NB4 (cell line): ENCODE data around the gene FNIP1.

ENCODE experiments used
- POLR2A ChIP-seq: IDR thresholded peaks from 2 replicates; pipeline ENCODE4 v1.6.1; 2011; ENCODE audit warnings: mild to moderate bottlenecking; ENCODE audit not compliant: insufficient read length; ENCODE audit errors: extremely low read depth
- TF ChIP-seq, protein P1 (sequence below): IDR thresholded peaks from one replicate; pipeline ENCODE4 v1.5.1; 2012; ENCODE audit warnings: low read depth, low read length
- TF ChIP-seq, protein P2 (sequence below): IDR thresholded peaks from 2 replicates; pipeline ENCODE4 v1.6.1; 2011; ENCODE audit warnings: low read depth, low read length

DNA sequence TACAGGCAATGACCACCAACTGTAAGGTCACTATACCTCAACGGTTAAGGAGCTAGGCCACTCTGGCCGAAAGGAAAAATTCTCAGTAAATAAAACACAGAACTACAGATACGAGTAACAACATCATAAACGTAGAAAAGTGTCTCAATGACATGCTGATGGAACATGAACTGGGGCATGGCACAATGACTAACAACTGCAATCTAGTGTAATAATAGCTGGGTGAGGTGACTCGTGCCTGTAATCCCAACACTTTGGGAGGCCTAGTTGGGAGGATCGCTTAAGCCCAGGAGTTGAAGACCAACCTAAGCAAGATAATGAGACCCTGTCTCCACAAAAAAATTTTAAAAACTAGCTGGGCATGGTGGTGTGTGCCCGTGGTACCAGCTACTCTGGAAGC lies 152.0 kb downstream of the FNIP1 start:
- TF ChIP-seq, protein P1, sequence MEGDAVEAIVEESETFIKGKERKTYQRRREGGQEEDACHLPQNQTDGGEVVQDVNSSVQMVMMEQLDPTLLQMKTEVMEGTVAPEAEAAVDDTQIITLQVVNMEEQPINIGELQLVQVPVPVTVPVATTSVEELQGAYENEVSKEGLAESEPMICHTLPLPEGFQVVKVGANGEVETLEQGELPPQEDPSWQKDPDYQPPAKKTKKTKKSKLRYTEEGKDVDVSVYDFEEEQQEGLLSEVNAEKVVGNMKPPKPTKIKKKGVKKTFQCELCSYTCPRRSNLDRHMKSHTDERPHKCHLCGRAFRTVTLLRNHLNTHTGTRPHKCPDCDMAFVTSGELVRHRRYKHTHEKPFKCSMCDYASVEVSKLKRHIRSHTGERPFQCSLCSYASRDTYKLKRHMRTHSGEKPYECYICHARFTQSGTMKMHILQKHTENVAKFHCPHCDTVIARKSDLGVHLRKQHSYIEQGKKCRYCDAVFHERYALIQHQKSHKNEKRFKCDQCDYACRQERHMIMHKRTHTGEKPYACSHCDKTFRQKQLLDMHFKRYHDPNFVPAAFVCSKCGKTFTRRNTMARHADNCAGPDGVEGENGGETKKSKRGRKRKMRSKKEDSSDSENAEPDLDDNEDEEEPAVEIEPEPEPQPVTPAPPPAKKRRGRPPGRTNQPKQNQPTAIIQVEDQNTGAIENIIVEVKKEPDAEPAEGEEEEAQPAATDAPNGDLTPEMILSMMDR: no peak
- TF ChIP-seq, protein P2, sequence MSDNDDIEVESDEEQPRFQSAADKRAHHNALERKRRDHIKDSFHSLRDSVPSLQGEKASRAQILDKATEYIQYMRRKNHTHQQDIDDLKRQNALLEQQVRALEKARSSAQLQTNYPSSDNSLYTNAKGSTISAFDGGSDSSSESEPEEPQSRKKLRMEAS: no peak
- no peak for TF ChIP-seq POLR2A
